ENCODE data around the gene DIP2A.

The DIP2A gene

DNA sequence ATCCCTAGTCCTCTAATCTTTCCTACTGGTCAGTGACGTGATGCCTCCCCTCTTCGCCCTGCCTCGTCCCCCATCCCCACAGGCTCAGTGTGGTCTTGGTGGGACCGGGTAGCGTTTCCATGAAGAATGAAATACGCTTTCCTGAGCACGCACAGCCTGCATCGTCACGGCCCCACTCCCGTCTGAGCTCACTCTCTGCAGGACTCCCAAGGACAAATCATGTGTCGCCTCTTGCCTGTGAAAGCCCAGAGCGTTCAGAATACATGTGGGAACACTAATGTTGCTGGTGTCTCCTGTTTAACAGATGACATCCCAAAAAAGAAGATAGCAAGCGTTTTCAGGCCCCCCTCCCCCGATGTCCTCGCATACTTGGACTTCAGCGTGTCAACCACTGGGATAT lies 97.0 kb downstream of the DIP2A start:
- no peaks in the 10 kb centered on the region; the same call in 1 of the 2 replicates for H3K36me3 ChIP-seq (ENCODE audit: insufficient read depth, low read length)
- no peak overlapping the region for H3K4me3 ChIP-seq
- H3K9ac ChIP-seq (ENCODE audit: insufficient read length) = no peak overlapping the region
- no peak for DNase-seq (ENCODE audit: low read depth, low spot score)
- no peak for TF ChIP-seq FOXP2 (optimal IDR thresholded peaks at IDR 0.05; ENCODE audit: control extremely low read depth, extremely low read length, insufficient read depth)
- no peak for TF ChIP-seq POLR2AphosphoS5 (IDR thresholded peaks at IDR 0.05; ENCODE audit: borderline replicate concordance, low read depth, low read length)
- no peak for TF ChIP-seq EZH2 (IDR thresholded peaks at IDR 0.05)
- H3K9me3 ChIP-seq (ENCODE audit: low read depth, low read length) = no peaks in the 10 kb centered on the region
- no peak overlapping the region for H3K27ac ChIP-seq

DNA sequence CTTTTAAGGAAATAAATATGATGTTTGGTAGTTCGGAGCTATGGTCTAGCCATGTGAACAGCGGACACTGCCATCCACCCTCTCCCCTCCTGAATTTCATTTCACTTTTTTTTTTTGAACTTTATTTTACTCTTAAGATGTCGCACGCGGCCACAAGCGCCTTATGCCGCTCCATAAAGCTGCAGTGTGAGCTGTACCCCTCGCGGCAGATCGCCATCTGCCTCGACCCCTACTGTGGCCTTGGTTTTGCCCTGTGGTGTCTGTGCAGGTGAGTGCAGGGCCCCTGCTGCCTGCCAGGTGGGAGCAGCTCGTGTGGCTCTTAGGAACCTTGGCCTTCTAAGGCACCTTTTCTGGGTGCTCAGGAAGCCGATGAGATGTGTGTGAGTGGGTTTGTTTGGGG lies 98.1 kb downstream of the DIP2A start:
- no peak for DNase-seq (ENCODE audit: low read depth, low spot score)
- TF ChIP-seq POLR2AphosphoS5 (IDR thresholded peaks at IDR 0.05; ENCODE audit: borderline replicate concordance, low read depth, low read length) (no peak), FOXP2 (optimal IDR thresholded peaks at IDR 0.05; ENCODE audit: control extremely low read depth, extremely low read length, insufficient read depth) (no peak), EZH2 (IDR thresholded peaks at IDR 0.05) (no peak)
- H3K9me3 ChIP-seq (ENCODE audit: low read depth, low read length) = no peaks in the 10 kb centered on the region

GRCh38 chr21:46557469-46557868 lies 98.8 kb downstream of the DIP2A start:
- no peak overlapping the region for H3K9ac ChIP-seq (ENCODE audit: insufficient read length)
- no peaks in the 10 kb centered on the region for H3K9me3 ChIP-seq (ENCODE audit: low read depth, low read length)
- H3K4me3 ChIP-seq = no peak overlapping the region
- H3K36me3 ChIP-seq (ENCODE audit: insufficient read depth, low read length) = no peaks in the 10 kb centered on the region; the same call in 1 of the 2 replicates
- H3K27ac ChIP-seq = no peak overlapping the region
- DNase-seq (ENCODE audit: low read depth, low spot score) = no peak
- TF ChIP-seq EZH2 (IDR thresholded peaks at IDR 0.05) = no peak
- no peak for TF ChIP-seq FOXP2 (optimal IDR thresholded peaks at IDR 0.05; ENCODE audit: control extremely low read depth, extremely low read length, insufficient read depth)
- no peak for TF ChIP-seq POLR2AphosphoS5 (IDR thresholded peaks at IDR 0.05; ENCODE audit: borderline replicate concordance, low read depth, low read length)

More for the DNA sequence above, 98.1 kb downstream of the DIP2A start:
- H3K4me3 ChIP-seq = no peak overlapping the region
- H3K27ac ChIP-seq = no peak overlapping the region
- no peaks in the 10 kb centered on the region; the same call in 1 of the 2 replicates for H3K36me3 ChIP-seq (ENCODE audit: insufficient read depth, low read length)
- H3K9ac ChIP-seq (ENCODE audit: insufficient read length) = no peak overlapping the region

DNA sequence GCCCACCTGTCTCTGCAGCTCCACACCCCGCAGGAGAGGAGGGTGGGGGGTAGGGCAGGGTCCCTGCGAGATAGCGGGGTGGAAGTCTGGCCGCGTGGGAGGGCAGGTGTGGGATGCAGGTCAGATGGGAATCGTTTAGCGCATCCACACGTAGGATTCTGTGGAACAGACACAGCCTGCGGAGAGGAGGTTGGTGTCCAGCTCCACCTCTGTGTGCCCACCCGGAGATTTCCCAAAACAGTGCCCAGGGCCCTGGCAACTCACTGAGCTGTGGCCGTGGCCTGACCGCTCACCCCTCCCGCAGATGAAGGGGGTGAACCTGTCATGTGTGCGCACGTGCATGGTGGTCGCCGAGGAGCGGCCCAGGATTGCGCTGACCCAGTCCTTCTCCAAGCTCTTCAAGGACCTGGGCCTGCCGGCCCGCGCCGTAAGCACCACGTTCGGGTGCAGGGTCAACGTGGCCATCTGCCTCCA lies 99.3 kb downstream of the DIP2A start:
- no peak for TF ChIP-seq EZH2 (IDR thresholded peaks at IDR 0.05)
- no peak for TF ChIP-seq POLR2AphosphoS5 (IDR thresholded peaks at IDR 0.05; ENCODE audit: borderline replicate concordance, low read depth, low read length)
- no peak for TF ChIP-seq FOXP2 (optimal IDR thresholded peaks at IDR 0.05; ENCODE audit: control extremely low read depth, extremely low read length, insufficient read depth)
- Histone ChIP-seq H3K36me3 (ENCODE audit: insufficient read depth, low read length) (no peaks in the 10 kb centered on the region; the same call in 1 of the 2 replicates), H3K27ac (no peak overlapping the region), H3K4me3 (no peak overlapping the region), H3K9ac (ENCODE audit: insufficient read length) (no peak overlapping the region), H3K9me3 (ENCODE audit: low read depth, low read length) (no peaks in the 10 kb centered on the region)
- DNase-seq (ENCODE audit: low read depth, low spot score) = no peak

- Histone ChIP-seq H3K27ac (no peak overlapping the region), H3K4me3 (no peak overlapping the region), H3K9me3 (ENCODE audit: low read depth, low read length) (no peaks in the 10 kb centered on the region), H3K9ac (ENCODE audit: insufficient read length) (no peak overlapping the region), H3K36me3 (ENCODE audit: insufficient read depth, low read length) (no peaks in the 10 kb centered on the region; the same call in 1 of the 2 replicates)
- no peak for TF ChIP-seq EZH2 (IDR thresholded peaks at IDR 0.05)
- no peak for TF ChIP-seq FOXP2 (optimal IDR thresholded peaks at IDR 0.05; ENCODE audit: control extremely low read depth, extremely low read length, insufficient read depth)
- no peak for TF ChIP-seq POLR2AphosphoS5 (IDR thresholded peaks at IDR 0.05; ENCODE audit: borderline replicate concordance, low read depth, low read length)
- no peak for DNase-seq (ENCODE audit: low read depth, low spot score)
Measured at GRCh38 chr21:46559291-46559983, 100.7 kb downstream of the DIP2A start.

- H3K27ac ChIP-seq = no peak overlapping the region
- no peak overlapping the region for H3K9ac ChIP-seq (ENCODE audit: insufficient read length)
- H3K9me3 ChIP-seq (ENCODE audit: low read depth, low read length) = no peaks in the 10 kb centered on the region
- no peak overlapping the region for H3K4me3 ChIP-seq
- no peak for TF ChIP-seq POLR2AphosphoS5 (IDR thresholded peaks at IDR 0.05; ENCODE audit: borderline replicate concordance, low read depth, low read length)
- TF ChIP-seq FOXP2 (optimal IDR thresholded peaks at IDR 0.05; ENCODE audit: control extremely low read depth, extremely low read length, insufficient read depth) = no peak
- TF ChIP-seq EZH2 (IDR thresholded peaks at IDR 0.05) = no peak
- no peak for DNase-seq (ENCODE audit: low read depth, low spot score)
- H3K36me3 ChIP-seq (ENCODE audit: insufficient read depth, low read length) = no peaks in the 10 kb centered on the region; the same call in 1 of the 2 replicates
Measured at GRCh38 chr21:46560568-46561444, 102.1 kb downstream of the DIP2A start.

DNA sequence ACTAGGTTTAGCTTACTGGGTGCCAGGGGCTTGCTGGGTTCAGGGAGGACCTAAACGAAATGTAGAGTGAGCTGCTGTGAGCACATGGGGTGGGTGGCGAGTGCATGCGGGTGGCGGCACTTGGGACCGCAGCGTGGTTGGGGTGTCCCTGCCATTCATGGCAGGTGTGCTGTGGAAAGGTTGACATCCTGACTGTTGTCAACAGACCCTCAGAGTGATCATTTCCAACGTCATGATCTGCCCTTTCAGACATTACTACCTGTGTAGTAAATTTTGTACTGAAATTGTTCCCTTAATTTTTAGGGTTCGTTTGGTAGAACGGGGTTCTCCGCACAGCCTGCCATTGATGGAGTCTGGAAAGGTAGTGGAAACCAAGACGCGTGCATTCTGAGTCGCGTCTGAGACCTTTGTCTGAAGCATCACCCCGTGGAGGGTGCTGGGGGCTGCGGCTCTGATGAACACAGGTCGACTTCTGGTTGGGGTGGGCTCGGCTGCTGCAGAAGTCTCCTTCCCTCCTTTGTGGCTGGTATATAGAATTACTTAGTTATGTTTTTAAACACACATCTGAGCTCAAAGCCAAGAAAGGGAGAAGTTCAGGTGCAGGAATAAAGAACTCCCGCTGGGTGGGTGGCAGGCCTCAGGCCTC lies 102.9 kb downstream of the DIP2A start:
- Histone ChIP-seq H3K9me3 (ENCODE audit: low read depth, low read length) (no peaks in the 10 kb centered on the region), H3K4me3 (no peak overlapping the region), H3K9ac (ENCODE audit: insufficient read length) (no peak overlapping the region), H3K36me3 (ENCODE audit: insufficient read depth, low read length) (no peaks in the 10 kb centered on the region; the same call in 1 of the 2 replicates), H3K27ac (no peak overlapping the region)
- DNase-seq (ENCODE audit: low read depth, low spot score) = no peak
- TF ChIP-seq POLR2AphosphoS5 (IDR thresholded peaks at IDR 0.05; ENCODE audit: borderline replicate concordance, low read depth, low read length) (no peak), EZH2 (IDR thresholded peaks at IDR 0.05) (no peak), FOXP2 (optimal IDR thresholded peaks at IDR 0.05; ENCODE audit: control extremely low read depth, extremely low read length, insufficient read depth) (no peak)

DNA sequence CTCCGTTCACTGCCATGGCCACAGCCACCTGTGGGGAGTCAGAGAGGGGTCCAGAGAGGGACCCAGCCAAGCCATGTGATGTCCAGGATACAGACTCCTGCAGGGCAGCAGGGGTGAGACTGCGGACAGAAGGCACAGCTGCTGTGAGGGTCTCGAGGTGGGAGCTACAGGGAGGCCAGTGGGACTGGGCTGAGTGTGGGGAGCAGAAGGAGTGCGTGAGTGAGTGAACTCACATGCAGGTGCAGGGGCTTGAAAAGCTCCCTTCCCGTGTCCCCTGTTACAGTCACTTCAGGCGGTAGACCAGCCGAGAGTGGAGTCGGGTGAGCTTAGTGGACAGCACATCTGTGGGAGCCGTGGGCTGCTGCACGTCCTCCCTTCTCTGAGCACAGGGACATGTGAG lies 103.8 kb downstream of the DIP2A start:
- TF ChIP-seq EZH2 (IDR thresholded peaks at IDR 0.05) = no peak
- TF ChIP-seq POLR2AphosphoS5 (IDR thresholded peaks at IDR 0.05; ENCODE audit: borderline replicate concordance, low read depth, low read length) = no peak
- TF ChIP-seq FOXP2 (optimal IDR thresholded peaks at IDR 0.05; ENCODE audit: control extremely low read depth, extremely low read length, insufficient read depth) = no peak
- no peaks in the 10 kb centered on the region for H3K9me3 ChIP-seq (ENCODE audit: low read depth, low read length)
- no peak overlapping the region for H3K27ac ChIP-seq
- H3K4me3 ChIP-seq = no peak overlapping the region
- peaks cover 6% of the 10 kb centered on the region; the same call in 1 of the 2 replicates for H3K36me3 ChIP-seq (ENCODE audit: insufficient read depth, low read length)
- no peak overlapping the region for H3K9ac ChIP-seq (ENCODE audit: insufficient read length)
- no peak for DNase-seq (ENCODE audit: low read depth, low spot score)
